ENCODE measurements around the gene TCAP. TPM values are rescaled to one million over a fixed set of nuclear protein-coding genes. Genes with fewer than 3 reads are reported as not detected.

TCAP gene
- total and polyA plus RNA-seq, 4 donors, result 0.82 to 1.4 (median 1.2) TPM

- TF ChIP-seq CTCF (IDR thresholded peaks at IDR 0.05; ENCODE audit: control extremely low read depth, extremely low read depth), result no peak
- no peak overlapping the region for H3K4me3 ChIP-seq
- peaks cover 0 to 5% (median 1%) of the 10 kb centered on the region in 4 donors for H3K36me3 ChIP-seq (ENCODE audit: control insufficient read depth in 4 of 4, insufficient read depth in 4 of 4, low read length in 4 of 4)
- H3K27ac ChIP-seq (ENCODE audit: low read depth in 1 of 2, low read length in 1 of 2), result peak overlapping the region in 1 of 2 donors; percentile 34
- no peak overlapping the region for H3K9ac ChIP-seq (ENCODE audit: insufficient read depth in 1 of 2, low read length in 2 of 2)
- WGBS, 2 donors, result 49 to 61% methylated on average over 8 of the region's 8 CpGs
- DNase-seq, result no peak
- H3K27me3 ChIP-seq (ENCODE audit: control insufficient read depth in 3 of 3, insufficient read depth in 3 of 3, low read length in 2 of 3), result no peaks in the 10 kb centered on the region
- no peaks in the 10 kb centered on the region for H3K9me3 ChIP-seq (ENCODE audit: control insufficient read depth in 4 of 4, insufficient read depth in 3 of 4, low read length in 3 of 4)
- no peak for ATAC-seq (ENCODE audit: insufficient read depth, low FRiP score)
- H3K4me1 ChIP-seq (ENCODE audit: control insufficient read depth in 5 of 5, insufficient read depth in 5 of 5, low read length in 5 of 5), result peaks cover 0 to 29% (median 4%) of the 10 kb centered on the region in 5 donors
Measured at GRCh38 chr17:39651923-39652586, 13.1 kb upstream of the TCAP start.

DNA sequence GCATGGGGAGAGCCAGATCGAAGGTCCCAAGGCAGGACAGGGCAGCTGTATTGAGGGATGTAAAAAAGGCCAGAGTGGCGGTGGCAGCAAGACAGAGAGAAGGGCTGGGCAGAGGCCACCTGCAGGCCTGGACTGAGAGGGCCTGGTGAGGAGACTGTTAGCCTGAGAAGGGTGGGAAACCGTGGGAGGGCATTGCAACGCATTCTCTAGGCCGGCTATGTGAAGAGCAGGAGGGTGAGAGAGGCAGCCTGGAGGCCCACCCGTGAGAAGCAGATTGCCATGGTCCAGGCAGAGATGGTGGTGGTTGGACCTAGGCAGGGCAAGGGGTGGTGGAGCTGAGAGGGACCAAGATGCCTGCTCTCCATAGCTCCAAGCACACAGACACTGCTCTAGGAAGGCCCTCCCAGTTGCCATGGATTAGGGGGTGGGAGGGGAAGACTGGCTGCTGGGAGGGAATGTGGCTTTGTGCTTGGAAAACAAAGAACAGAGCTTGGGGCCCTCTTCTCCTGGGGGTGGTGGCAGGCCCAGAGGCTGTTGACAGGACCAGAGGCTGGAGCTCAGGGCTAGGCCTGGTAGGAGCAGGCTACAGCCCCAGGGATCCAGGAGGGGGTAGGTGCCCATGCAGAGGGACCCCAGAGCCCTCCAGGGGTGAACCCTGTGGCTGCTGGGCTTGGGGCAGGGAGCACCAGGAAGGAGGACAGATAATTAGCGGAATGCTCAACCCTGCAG is 12.4 kb upstream of the TCAP start:
- peak overlapping the region in 1 of 2 donors; percentile 12 for H3K27ac ChIP-seq (ENCODE audit: low read depth in 1 of 2, low read length in 1 of 2)
- no peak for TF ChIP-seq CTCF (IDR thresholded peaks at IDR 0.05; ENCODE audit: control extremely low read depth, extremely low read depth)
- H3K4me1 ChIP-seq (ENCODE audit: control insufficient read depth in 5 of 5, insufficient read depth in 5 of 5, low read length in 5 of 5), result peaks cover 0 to 27% (median 4%) of the 10 kb centered on the region in 5 donors
- no peak overlapping the region for H3K4me3 ChIP-seq
- DNase-seq, result no peak
- H3K27me3 ChIP-seq (ENCODE audit: control insufficient read depth in 3 of 3, insufficient read depth in 3 of 3, low read length in 2 of 3), result no peaks in the 10 kb centered on the region
- no peak for ATAC-seq (ENCODE audit: insufficient read depth, low FRiP score)
- 59 to 69% methylated on average over 7 of the region's 7 CpGs for WGBS, 2 donors
- H3K9me3 ChIP-seq (ENCODE audit: control insufficient read depth in 4 of 4, insufficient read depth in 3 of 4, low read length in 3 of 4), result no peaks in the 10 kb centered on the region
- H3K9ac ChIP-seq (ENCODE audit: insufficient read depth in 1 of 2, low read length in 2 of 2), result no peak overlapping the region
- peaks cover 0 to 8% (median 1%) of the 10 kb centered on the region in 4 donors for H3K36me3 ChIP-seq (ENCODE audit: control insufficient read depth in 4 of 4, insufficient read depth in 4 of 4, low read length in 4 of 4)

GRCh38 chr17:39653316-39653661 is 11.9 kb upstream of the TCAP start:
- ATAC-seq (ENCODE audit: insufficient read depth, low FRiP score) (no peak), DNase-seq (no peak)
- no peak overlapping the region for H3K4me3 ChIP-seq
- peaks cover 0 to 28% (median 4%) of the 10 kb centered on the region in 5 donors for H3K4me1 ChIP-seq (ENCODE audit: control insufficient read depth in 5 of 5, insufficient read depth in 5 of 5, low read length in 5 of 5)
- no peaks in the 10 kb centered on the region for H3K9me3 ChIP-seq (ENCODE audit: control insufficient read depth in 4 of 4, insufficient read depth in 3 of 4, low read length in 3 of 4)
- TF ChIP-seq CTCF (IDR thresholded peaks at IDR 0.05; ENCODE audit: control extremely low read depth, extremely low read depth), result no peak
- WGBS, 2 donors, result 80 to 87% methylated on average over 12 of the region's 12 CpGs
- H3K27me3 ChIP-seq (ENCODE audit: control insufficient read depth in 3 of 3, insufficient read depth in 3 of 3, low read length in 2 of 3), result no peaks in the 10 kb centered on the region
- H3K9ac ChIP-seq (ENCODE audit: insufficient read depth in 1 of 2, low read length in 2 of 2), result no peak overlapping the region
- H3K27ac ChIP-seq (ENCODE audit: low read depth in 1 of 2, low read length in 1 of 2), result peak overlapping the region in 1 of 2 donors; percentile 5
- H3K36me3 ChIP-seq (ENCODE audit: control insufficient read depth in 4 of 4, insufficient read depth in 4 of 4, low read length in 4 of 4), result peaks cover 0 to 11% (median 1%) of the 10 kb centered on the region in 4 donors

Data from lung (tissue), 12 donors.